ENCODE measurements around the gene SCNM1. TPM values are rescaled to one million over a fixed set of nuclear protein-coding genes. Genes with fewer than 3 reads are reported as not detected.
A peak's percentile ranks its signal among the peaks of the same experiment; 100 is the strongest.
"Not testable (repeated sequence)": the region's sequence is repeated elsewhere in the genome, so short reads cannot be mapped to it uniquely, and the experiment has no call there.

The SCNM1 gene
- total RNA-seq, 1 donor: 25.3 TPM

DNA sequence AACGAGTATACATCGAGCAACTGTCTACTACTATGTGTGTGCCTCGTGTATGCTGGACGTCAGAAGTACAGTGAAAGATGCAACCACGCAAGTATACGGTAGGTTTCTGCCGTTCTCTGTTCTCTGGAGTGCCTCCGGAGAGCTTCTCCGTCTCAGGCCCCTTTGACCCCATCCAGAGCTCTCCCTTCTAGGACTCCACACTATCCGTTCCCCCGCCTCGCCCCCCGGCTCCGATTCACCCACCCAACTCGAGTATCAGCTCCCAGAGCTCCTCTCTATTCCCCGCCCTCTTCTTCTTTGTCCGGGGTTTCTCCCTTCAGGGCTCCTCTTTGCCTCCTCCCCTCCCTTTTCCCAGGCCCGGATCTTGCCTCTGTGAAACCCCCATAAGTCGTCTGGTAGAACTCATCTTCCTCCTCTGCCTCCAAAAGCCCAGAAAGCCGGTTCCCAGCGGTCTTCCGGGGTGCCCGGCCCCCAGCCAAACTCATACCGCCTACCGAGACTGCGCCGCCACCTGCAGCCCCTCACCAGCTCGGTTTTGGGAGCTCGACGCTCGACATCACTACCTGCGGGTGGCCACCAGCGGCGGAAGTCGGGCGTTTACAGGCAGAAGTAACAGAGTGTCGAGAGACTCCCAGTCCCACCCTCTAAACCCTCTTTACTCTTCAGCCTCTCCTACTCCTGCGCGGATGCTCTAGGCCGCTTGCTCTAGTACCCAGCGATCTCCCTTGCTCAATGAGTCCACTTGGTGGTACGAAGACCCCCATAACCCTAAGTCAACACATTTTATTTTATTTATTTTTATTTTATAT is 23.9 kb downstream of the SCNM1 start, which contains the start of gene VPS72:
TSS of gene VPS72 (minus strand) at position 561 of the 809 bp plus-strand sequence. CDS start at position 485, 76 bp downstream.
- peaks cover 31% of the 10 kb centered on the region for H3K79me2 ChIP-seq (ENCODE audit: insufficient read depth, low read length)
- peak within 1 kb of the TSS; percentile 90 for H2AFZ ChIP-seq (ENCODE audit: low read length)
- peak within 1 kb of the TSS; percentile 89 for H3K4me3 ChIP-seq (ENCODE audit: insufficient read depth, low read length)
- peak; percentile 95 for DNase-seq (ENCODE audit: insufficient read length, low spot score, missing footprints)
- peaks cover 18% of the 10 kb centered on the region for H3K4me1 ChIP-seq (ENCODE audit: insufficient read depth, low read length)
- peak within 1 kb of the TSS; percentile 92 for H3K4me2 ChIP-seq (ENCODE audit: insufficient read depth, low read length)
- H3K27me3 ChIP-seq (ENCODE audit: insufficient read depth, low read length): no peaks in the 10 kb centered on the region
- H3K9me3 ChIP-seq (ENCODE audit: low read depth, low read length): no peaks in the 10 kb centered on the region
- H3K36me3 ChIP-seq (ENCODE audit: insufficient read depth, low read length): peaks cover 9% of the 10 kb centered on the region
- H4K20me1 ChIP-seq (ENCODE audit: insufficient read depth, low read length): no peaks in the 10 kb centered on the region
- peak within 1 kb of the TSS; percentile 76 for H3K27ac ChIP-seq (ENCODE audit: low read depth, low read length)
- TF ChIP-seq, protein P1, sequence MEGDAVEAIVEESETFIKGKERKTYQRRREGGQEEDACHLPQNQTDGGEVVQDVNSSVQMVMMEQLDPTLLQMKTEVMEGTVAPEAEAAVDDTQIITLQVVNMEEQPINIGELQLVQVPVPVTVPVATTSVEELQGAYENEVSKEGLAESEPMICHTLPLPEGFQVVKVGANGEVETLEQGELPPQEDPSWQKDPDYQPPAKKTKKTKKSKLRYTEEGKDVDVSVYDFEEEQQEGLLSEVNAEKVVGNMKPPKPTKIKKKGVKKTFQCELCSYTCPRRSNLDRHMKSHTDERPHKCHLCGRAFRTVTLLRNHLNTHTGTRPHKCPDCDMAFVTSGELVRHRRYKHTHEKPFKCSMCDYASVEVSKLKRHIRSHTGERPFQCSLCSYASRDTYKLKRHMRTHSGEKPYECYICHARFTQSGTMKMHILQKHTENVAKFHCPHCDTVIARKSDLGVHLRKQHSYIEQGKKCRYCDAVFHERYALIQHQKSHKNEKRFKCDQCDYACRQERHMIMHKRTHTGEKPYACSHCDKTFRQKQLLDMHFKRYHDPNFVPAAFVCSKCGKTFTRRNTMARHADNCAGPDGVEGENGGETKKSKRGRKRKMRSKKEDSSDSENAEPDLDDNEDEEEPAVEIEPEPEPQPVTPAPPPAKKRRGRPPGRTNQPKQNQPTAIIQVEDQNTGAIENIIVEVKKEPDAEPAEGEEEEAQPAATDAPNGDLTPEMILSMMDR (IDR thresholded peaks at IDR 0.05; ENCODE audit: extremely low read depth, low read depth, low read length): no peak

DNA sequence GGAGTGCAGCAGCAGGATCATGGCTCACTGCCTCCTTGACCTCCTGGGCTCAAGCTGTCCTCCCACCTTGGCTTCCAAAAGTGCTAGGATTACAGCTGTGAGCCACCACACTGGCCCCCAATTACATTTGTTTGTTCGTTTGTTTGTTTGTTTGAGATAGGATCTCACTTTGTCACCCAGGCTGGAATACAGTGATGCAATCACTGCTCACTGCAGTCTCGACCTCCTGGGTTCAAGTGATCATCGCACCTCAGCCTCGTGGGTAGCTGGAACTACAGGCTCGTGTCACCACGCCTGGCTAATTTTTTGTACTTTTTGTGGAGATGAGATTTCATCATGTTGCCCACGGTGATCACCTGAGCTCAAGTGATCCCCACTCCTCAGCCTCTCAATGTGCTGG is 26.1 kb downstream of the SCNM1 start:
- peaks cover 25% of the 10 kb centered on the region for H3K4me1 ChIP-seq (ENCODE audit: insufficient read depth, low read length)
- peaks cover 24% of the 10 kb centered on the region for H3K79me2 ChIP-seq (ENCODE audit: insufficient read depth, low read length)
- H2AFZ ChIP-seq (ENCODE audit: low read length): no peak overlapping the region
- H4K20me1 ChIP-seq (ENCODE audit: insufficient read depth, low read length): no peaks in the 10 kb centered on the region
- H3K36me3 ChIP-seq (ENCODE audit: insufficient read depth, low read length): no peaks in the 10 kb centered on the region
- no peak overlapping the region for H3K4me2 ChIP-seq (ENCODE audit: insufficient read depth, low read length)
- no peak overlapping the region for H3K27ac ChIP-seq (ENCODE audit: low read depth, low read length)
- no peaks in the 10 kb centered on the region for H3K27me3 ChIP-seq (ENCODE audit: insufficient read depth, low read length)
- no peak for DNase-seq (ENCODE audit: insufficient read length, low spot score, missing footprints)
- no peaks in the 10 kb centered on the region for H3K9me3 ChIP-seq (ENCODE audit: low read depth, low read length)
- no peak overlapping the region for H3K4me3 ChIP-seq (ENCODE audit: insufficient read depth, low read length)
- TF ChIP-seq, protein P1 (IDR thresholded peaks at IDR 0.05; ENCODE audit: extremely low read depth, low read depth, low read length): no peak

DNA sequence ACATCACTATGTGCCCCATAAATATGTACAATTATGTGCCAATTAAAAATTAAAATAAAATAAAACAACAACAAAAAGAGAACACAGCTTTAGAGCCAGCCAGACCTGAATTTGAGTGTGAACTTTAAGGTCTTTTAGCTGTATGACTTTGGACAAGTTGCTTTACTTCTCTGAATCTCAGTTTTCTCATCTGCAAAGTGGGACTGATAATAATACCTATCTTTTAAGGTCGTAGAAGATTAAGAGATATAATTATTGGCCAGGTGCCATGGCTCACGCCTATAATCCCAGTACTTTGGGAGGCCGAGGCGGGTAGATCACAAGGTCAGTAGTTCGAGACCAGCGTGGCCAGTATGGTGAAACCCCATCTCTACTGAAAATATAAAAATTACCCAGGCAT is 27.4 kb downstream of the SCNM1 start:
- Histone ChIP-seq H4K20me1 (ENCODE audit: insufficient read depth, low read length) (no peaks in the 10 kb centered on the region), H3K4me2 (ENCODE audit: insufficient read depth, low read length) (no peak overlapping the region), H3K4me3 (ENCODE audit: insufficient read depth, low read length) (no peak overlapping the region), H3K36me3 (ENCODE audit: insufficient read depth, low read length) (no peaks in the 10 kb centered on the region), H3K9me3 (ENCODE audit: low read depth, low read length) (no peaks in the 10 kb centered on the region), H3K27me3 (ENCODE audit: insufficient read depth, low read length) (no peaks in the 10 kb centered on the region), H3K79me2 (ENCODE audit: insufficient read depth, low read length) (peaks cover 13% of the 10 kb centered on the region), H3K27ac (ENCODE audit: low read depth, low read length) (no peak overlapping the region), H3K4me1 (ENCODE audit: insufficient read depth, low read length) (peaks cover 28% of the 10 kb centered on the region), H2AFZ (ENCODE audit: low read length) (no peak overlapping the region)
- no peak for DNase-seq (ENCODE audit: insufficient read length, low spot score, missing footprints)
- TF ChIP-seq, protein P1 (IDR thresholded peaks at IDR 0.05; ENCODE audit: extremely low read depth, low read depth, low read length): no peak

DNA sequence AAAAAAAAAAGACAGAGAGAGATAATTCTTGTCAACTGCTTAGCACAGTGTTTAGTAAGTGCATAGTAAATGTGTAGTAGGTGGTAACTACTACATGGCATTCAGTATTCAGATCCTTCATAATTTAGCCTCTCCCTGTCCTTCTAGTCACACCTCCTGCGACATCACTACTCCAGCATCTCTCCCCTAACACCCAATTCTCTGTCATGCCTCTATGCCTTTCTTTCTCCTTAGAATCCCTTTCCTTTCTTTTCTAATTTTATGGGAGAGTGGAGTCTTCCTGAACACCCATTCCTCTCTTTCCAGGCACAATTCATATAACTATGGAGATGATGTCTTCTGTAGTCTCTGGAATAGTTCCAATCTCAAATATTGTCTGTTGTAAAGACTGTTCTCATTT is 27.9 kb downstream of the SCNM1 start:
- Histone ChIP-seq H3K79me2 (ENCODE audit: insufficient read depth, low read length) (peaks cover 12% of the 10 kb centered on the region), H3K4me1 (ENCODE audit: insufficient read depth, low read length) (peaks cover 23% of the 10 kb centered on the region), H4K20me1 (ENCODE audit: insufficient read depth, low read length) (no peaks in the 10 kb centered on the region), H3K36me3 (ENCODE audit: insufficient read depth, low read length) (no peaks in the 10 kb centered on the region), H3K9me3 (ENCODE audit: low read depth, low read length) (no peaks in the 10 kb centered on the region), H3K4me2 (ENCODE audit: insufficient read depth, low read length) (no peak overlapping the region), H2AFZ (ENCODE audit: low read length) (peak overlapping the region; percentile 36), H3K27me3 (ENCODE audit: insufficient read depth, low read length) (no peaks in the 10 kb centered on the region), H3K27ac (ENCODE audit: low read depth, low read length) (no peak overlapping the region), H3K4me3 (ENCODE audit: insufficient read depth, low read length) (no peak overlapping the region)
- no peak for DNase-seq (ENCODE audit: insufficient read length, low spot score, missing footprints)
- TF ChIP-seq, protein P1 (IDR thresholded peaks at IDR 0.05; ENCODE audit: extremely low read depth, low read depth, low read length): no peak

DNA sequence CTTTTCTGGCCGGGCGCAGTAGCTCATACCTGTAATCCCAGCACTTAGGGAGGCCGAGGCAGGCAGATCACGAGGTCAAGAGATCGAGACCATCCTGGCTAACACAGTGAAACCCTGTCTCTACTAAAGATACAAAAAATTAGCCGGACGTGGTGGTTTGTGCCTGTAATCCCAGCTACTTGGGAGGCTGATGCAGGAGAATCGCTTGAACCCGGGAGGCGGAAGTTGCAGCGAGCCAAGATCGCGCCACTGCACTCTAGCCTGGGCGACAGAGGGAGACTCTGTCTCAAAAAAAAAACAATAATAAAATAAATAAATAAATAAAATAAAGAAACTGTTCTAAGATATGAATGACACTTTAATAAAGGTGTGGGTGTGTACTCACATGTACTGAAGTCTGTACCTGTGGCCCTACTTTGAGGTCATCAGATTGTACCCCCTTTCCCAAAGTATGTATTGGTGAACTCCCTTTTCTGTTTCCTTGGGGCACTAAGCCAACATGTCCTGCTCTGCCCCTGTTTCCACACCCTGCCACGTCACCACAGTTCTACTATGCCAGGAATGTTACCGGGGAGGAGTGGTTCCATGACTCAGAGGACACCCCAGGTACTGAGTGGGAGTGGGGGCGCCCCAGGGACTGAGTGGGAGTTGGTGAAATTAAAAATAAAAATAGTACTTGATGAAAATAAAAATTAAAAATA is 29.1 kb downstream of the SCNM1 start:
- H2AFZ ChIP-seq (ENCODE audit: low read length); H4K20me1 ChIP-seq (ENCODE audit: insufficient read depth, low read length); H3K36me3 ChIP-seq (ENCODE audit: insufficient read depth, low read length); H3K27me3 ChIP-seq (ENCODE audit: insufficient read depth, low read length); DNase-seq (ENCODE audit: insufficient read length, low spot score, missing footprints); H3K9me3 ChIP-seq (ENCODE audit: low read depth, low read length); H3K4me3 ChIP-seq (ENCODE audit: insufficient read depth, low read length): not testable (repeated sequence)
- Histone ChIP-seq H3K4me1 (ENCODE audit: insufficient read depth, low read length) (peaks cover 24% of the 10 kb centered on the region), H3K4me2 (ENCODE audit: insufficient read depth, low read length) (peak overlapping the region; percentile 81), H3K79me2 (ENCODE audit: insufficient read depth, low read length) (peaks cover 16% of the 10 kb centered on the region), H3K27ac (ENCODE audit: low read depth, low read length) (peak overlapping the region; percentile 72)
